Measurements from ENCODE around the gene SPSB3. TPM values are rescaled to one million over a fixed set of nuclear protein-coding genes. Genes with fewer than 3 reads are reported as not detected.

Gene SPSB3
- total RNA-seq, 1 donor from 2014 or later: 159 TPM

GRCh38 chr16:1771188-1771863, 11.0 kb downstream of the SPSB3 start, which contains the start of gene NME3:
NME3 (minus strand) TSS chr16:1771543; CDS start chr16:1771534, 9 bp downstream.
- peak in 1 of 2 donors; percentile 86 for DNase-seq (ENCODE audit: low spot score in 2 of 2)
- intact Hi-C loops (cut with DNase I): loop anchor here (5.0 kb wide), 1 partner anchor 94 kb away; the partner anchor contains the start of gene JPT2

GRCh38 chr16:1770328-1771187, 11.8 kb downstream of the SPSB3 start:
- Histone ChIP-seq H3K9me3 (no peaks in the 10 kb centered on the region), H3K4me1 (peaks cover 19 to 28% of the 10 kb centered on the region in 2 donors), H3K36me3 (peaks cover 26 to 44% of the 10 kb centered on the region in 2 donors), H3K27me3 (no peaks in the 10 kb centered on the region), H3K4me3 (peak overlapping the region; percentile 98 to 99), H3K27ac (peak overlapping the region; percentile 86 to 95)
- intact Hi-C loops (cut with DNase I): loop anchor here (5.0 kb wide), 1 partner anchor 93 kb away; the partner anchor contains the start of gene JPT2
- DNase-seq (ENCODE audit: low spot score in 2 of 2): peak in 1 of 2 donors; percentile 83
- no peak for TF ChIP-seq CTCF (IDR thresholded peaks at IDR 0.05)

More at GRCh38 chr16:1771188-1771863, 11.0 kb downstream of the SPSB3 start, which contains the start of gene NME3:
- Histone ChIP-seq H3K9me3 (no peaks in the 10 kb centered on the region), H3K4me3 (peak within 1 kb of the TSS; percentile 98 to 99), H3K27ac (peak within 1 kb of the TSS; percentile 95), H3K36me3 (peaks cover 26 to 44% of the 10 kb centered on the region in 2 donors), H3K27me3 (no peaks in the 10 kb centered on the region), H3K4me1 (peaks cover 19 to 28% of the 10 kb centered on the region in 2 donors)
- no peak for TF ChIP-seq CTCF (IDR thresholded peaks at IDR 0.05)

- DNase-seq (ENCODE audit: low spot score in 2 of 2): no peak
- Histone ChIP-seq H3K36me3 (peaks cover 35 to 47% of the 10 kb centered on the region in 2 donors), H3K9me3 (no peaks in the 10 kb centered on the region), H3K4me3 (peak overlapping the region; percentile 98 to 99), H3K27ac (peak overlapping the region; percentile 86 to 95), H3K27me3 (no peaks in the 10 kb centered on the region), H3K4me1 (peaks cover 16 to 27% of the 10 kb centered on the region in 2 donors)
- intact Hi-C loops (cut with DNase I): loop anchor here (5.0 kb wide), 1 partner anchor 92 kb away; the partner anchor contains the start of gene JPT2
- TF ChIP-seq CTCF (IDR thresholded peaks at IDR 0.05): no peak
Observed at GRCh38 chr16:1769402-1770300, 12.7 kb downstream of the SPSB3 start.

GRCh38 chr16:1768767-1769401, 13.5 kb downstream of the SPSB3 start:
- Histone ChIP-seq H3K4me1 (peaks cover 9 to 20% of the 10 kb centered on the region in 2 donors), H3K36me3 (peaks cover 40 to 54% of the 10 kb centered on the region in 2 donors), H3K27me3 (no peaks in the 10 kb centered on the region), H3K9me3 (no peaks in the 10 kb centered on the region), H3K27ac (no peak overlapping the region), H3K4me3 (no peak overlapping the region)
- intact Hi-C loops (cut with DNase I): no loop called here
- TF ChIP-seq CTCF (IDR thresholded peaks at IDR 0.05): no peak
- DNase-seq (ENCODE audit: low spot score in 2 of 2): no peak
